Sigmoid colon (tissue), 7 donors: ENCODE measurements around the gene ARRDC5. TPM values are rescaled to one million over a fixed set of nuclear protein-coding genes. Genes with fewer than 3 reads are reported as not detected.
"Not testable (repeated sequence)": the region's sequence is repeated elsewhere in the genome, so short reads cannot be mapped to it uniquely, and the experiment has no call there.

Experiments
- DNase-seq: peaks from one replicate; pipeline ENCODE4 v3.0.0-alpha.2; 2019
- H3K27ac ChIP-seq, 4 donors: fragments of 200-600 bp; sonication (generic); one replicate each; pipeline ENCODE4 v1.5.1; 2016 to 2019; ENCODE audit warnings: mild to moderate bottlenecking in 1 of 4
- H3K27me3 ChIP-seq, 3 donors: fragments of 200-600 bp; sonication (generic); one replicate each; pipeline ENCODE4 v1.5.1; 2019; ENCODE audit warnings: mild to moderate bottlenecking in 1 of 3
- H3K36me3 ChIP-seq, 4 donors: fragments of 200-600 bp; sonication (generic); one replicate each; pipeline ENCODE4 v1.5.1; 2016 to 2019
- H3K4me1 ChIP-seq, 4 donors: fragments of 200-600 bp; sonication (generic); one replicate each; pipeline ENCODE4 v1.5.1; 2017 to 2019
- H3K4me3 ChIP-seq, 4 donors: fragments of 200-600 bp; sonication (generic); one replicate each; pipeline ENCODE4 v1.5.1; 2017 to 2019; ENCODE audit warnings: mild to moderate bottlenecking in 2 of 4, moderate library complexity in 1 of 4
- H3K9me3 ChIP-seq, 4 donors: fragments of 200-600 bp in 3 of 4; sonication (generic) in 3 of 4; one replicate each; pipeline versions ENCODE4 v1.5.1 to v1.6.1; 2013 to 2019
- EP300 ChIP-seq, 4 donors: sonication (generic); formaldehyde crosslinking; IDR thresholded peaks; one replicate each; pipeline ENCODE4 v1.6.1; 2017; ENCODE audit warnings: antibody characterized with exemption in 4 of 4
- POLR2A ChIP-seq, 2 donors: fragments of 450-650 bp; IDR thresholded peaks; one replicate each; pipeline ENCODE4 v1.6.1; 2016; ENCODE audit warnings: antibody characterized with exemption in 2 of 2, mild to moderate bottlenecking in 2 of 2, moderate library complexity in 2 of 2
- POLR2AphosphoS5 ChIP-seq, 4 donors: sonication (generic); formaldehyde crosslinking; IDR thresholded peaks; one replicate each; pipeline ENCODE4 v1.6.1; 2017; ENCODE audit warnings: antibody characterized with exemption in 4 of 4
- WGBS, 2 donors: extraction: QIAGEN DNeasy Blood & Tissue Kit; methylation state at CpG; one replicate each; pipeline ENCODE4 v1.1.7; 2013; 5-methylcytosine and 5-hydroxymethylcytosine counted together
- intact Hi-C: fragments of 100-400 bp; cut with DNase I; formaldehyde crosslinking; loops from one replicate; pipeline ENCODE4 v1.15.1; 2023
- polyA plus RNA-seq, 3 donors: library from polyadenylated mRNA; stranded (reverse); fragments of 200-250 nt; gene quantifications; one replicate each; pipeline ENCODE4 v1.2.3, GENCODE V29; 2013
- total RNA-seq, 4 donors: library from RNA; depleted of rRNA; stranded (reverse); fragments of >200 nt; gene quantifications; one replicate each; pipeline ENCODE4 v1.1.0, GENCODE V29; 2016
- TF ChIP-seq, protein P1 (sequence below), 4 experiments: fragments of 450-650 bp in 3 of 4; fragments of 200-600 bp in 1 of 4; IDR thresholded peaks; one replicate each; pipeline ENCODE4 v1.5.1; 2016 to 2019; ENCODE audit warnings: antibody characterized with exemption in 4 of 4, mild to moderate bottlenecking in 3 of 4, moderate library complexity in 2 of 4
- donor health status: healthy with polysubstance abuse.
- donor health status: Bipolar disorder and iron deficiency.
- donor health status: healthy.

ARRDC5 gene
- total RNA-seq: 1 to 10 TPM in 1 of 4 donors, under 1 TPM in 1, not detected in 2; 0.27 to 1.1 TPM
- polyA plus RNA-seq: 1 to 10 TPM in 1 of 3 donors, under 1 TPM in 1, not detected in 1; 0.60 to 1.1 TPM

DNA sequence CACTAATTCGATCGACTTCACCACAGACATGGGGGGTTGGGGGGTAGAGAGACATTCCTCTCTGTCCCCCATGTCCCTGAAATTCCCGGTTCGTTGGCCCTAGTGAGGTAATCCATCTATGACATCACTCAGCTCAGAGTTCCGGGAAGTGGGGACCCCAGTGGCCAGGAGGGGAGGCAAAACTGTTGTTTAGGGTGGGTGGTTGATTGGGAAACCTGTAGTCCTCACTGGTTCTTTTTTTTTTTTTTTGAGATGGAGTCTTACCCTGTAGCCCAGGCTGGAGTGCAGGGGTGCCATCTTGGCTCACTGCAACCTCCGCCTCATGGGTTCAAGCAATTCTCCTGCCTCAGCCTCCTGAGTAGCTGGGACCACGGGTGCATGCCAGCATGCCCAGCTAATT lies at the start of gene ARRDC5:
TSS of gene ARRDC5 (minus strand) at position 101 of the 400 bp plus-strand sequence. CDS start at position 30, 71 bp downstream.
- Histone ChIP-seq H3K36me3 (no peaks in the 10 kb centered on the region), H3K27me3 (peaks cover 0 to 1% (median 0%) of the 10 kb centered on the region in 3 donors), H3K9me3 (no peaks in the 10 kb centered on the region), H3K27ac (no peak within 1 kb of the TSS), H3K4me3 (no peak within 1 kb of the TSS), H3K4me1 (no peaks in the 10 kb centered on the region)
- DNase-seq: no peak
- WGBS, 2 donors: 82 to 86% methylated on average over 7 of the region's 7 CpGs
- TF ChIP-seq EP300 (IDR thresholded peaks at IDR 0.05): no peak
- TF ChIP-seq, protein P1, sequence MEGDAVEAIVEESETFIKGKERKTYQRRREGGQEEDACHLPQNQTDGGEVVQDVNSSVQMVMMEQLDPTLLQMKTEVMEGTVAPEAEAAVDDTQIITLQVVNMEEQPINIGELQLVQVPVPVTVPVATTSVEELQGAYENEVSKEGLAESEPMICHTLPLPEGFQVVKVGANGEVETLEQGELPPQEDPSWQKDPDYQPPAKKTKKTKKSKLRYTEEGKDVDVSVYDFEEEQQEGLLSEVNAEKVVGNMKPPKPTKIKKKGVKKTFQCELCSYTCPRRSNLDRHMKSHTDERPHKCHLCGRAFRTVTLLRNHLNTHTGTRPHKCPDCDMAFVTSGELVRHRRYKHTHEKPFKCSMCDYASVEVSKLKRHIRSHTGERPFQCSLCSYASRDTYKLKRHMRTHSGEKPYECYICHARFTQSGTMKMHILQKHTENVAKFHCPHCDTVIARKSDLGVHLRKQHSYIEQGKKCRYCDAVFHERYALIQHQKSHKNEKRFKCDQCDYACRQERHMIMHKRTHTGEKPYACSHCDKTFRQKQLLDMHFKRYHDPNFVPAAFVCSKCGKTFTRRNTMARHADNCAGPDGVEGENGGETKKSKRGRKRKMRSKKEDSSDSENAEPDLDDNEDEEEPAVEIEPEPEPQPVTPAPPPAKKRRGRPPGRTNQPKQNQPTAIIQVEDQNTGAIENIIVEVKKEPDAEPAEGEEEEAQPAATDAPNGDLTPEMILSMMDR (IDR thresholded peaks at IDR 0.05): no peak
- intact Hi-C loops: no loop called here

DNA sequence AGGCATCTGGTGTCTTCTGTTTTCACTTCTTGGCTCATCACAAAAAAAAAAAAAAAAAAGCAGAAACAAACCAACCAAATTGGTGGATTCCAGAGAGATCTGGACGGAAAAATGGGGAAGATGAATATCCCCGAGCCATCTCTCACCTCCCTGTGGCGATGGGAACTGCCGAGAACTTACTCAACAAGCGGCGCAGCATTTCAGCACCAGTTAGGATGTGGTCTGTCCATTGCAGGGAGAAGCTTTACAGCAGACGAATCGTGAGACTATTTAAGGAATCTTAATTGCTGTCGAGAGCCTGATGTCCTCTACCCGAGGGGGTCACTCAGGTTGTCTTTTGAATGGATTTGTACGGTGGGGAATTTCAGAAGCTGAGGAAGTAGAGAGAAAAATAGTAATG lies 49.0 kb upstream of the ARRDC5 start:
- no peaks in the 10 kb centered on the region for H3K4me1 ChIP-seq
- DNase-seq: no peak

DNA sequence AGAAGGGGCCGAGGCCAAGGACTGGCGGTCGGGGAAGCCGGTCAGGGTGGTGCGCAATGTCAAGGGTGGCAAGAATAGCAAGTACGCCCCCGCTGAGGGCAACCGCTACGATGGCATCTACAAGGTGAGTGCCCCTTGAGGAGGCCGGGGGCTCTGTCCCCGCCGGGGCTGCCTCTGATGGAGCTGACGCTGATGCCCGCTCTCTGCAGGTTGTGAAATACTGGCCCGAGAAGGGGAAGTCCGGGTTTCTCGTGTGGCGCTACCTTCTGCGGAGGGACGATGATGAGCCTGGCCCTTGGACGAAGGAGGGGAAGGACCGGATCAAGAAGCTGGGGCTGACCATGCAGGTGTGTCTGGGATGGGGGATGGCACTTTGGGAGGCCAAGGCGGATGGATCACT lies 48.0 kb upstream of the ARRDC5 start:
- H3K9me3 ChIP-seq, H3K4me3 ChIP-seq, DNase-seq, H3K27ac ChIP-seq, H3K4me1 ChIP-seq, H3K27me3 ChIP-seq, intact Hi-C loops, H3K36me3 ChIP-seq: not testable (repeated sequence)
- 94 to 95% methylated on average over 23 of the region's 23 CpGs for WGBS, 2 donors

More for the DNA sequence above, 49.0 kb upstream of the ARRDC5 start:
- no peaks in the 10 kb centered on the region for H3K27me3 ChIP-seq
- no peaks in the 10 kb centered on the region for H3K36me3 ChIP-seq
- intact Hi-C loops: no loop called here
- TF ChIP-seq POLR2A (IDR thresholded peaks at IDR 0.05) (no peak), EP300 (IDR thresholded peaks at IDR 0.05) (no peak), POLR2AphosphoS5 (IDR thresholded peaks at IDR 0.05) (no peak)
- TF ChIP-seq, protein P1 (IDR thresholded peaks at IDR 0.05): no peak
- no peaks in the 10 kb centered on the region for H3K9me3 ChIP-seq
- no peak overlapping the region for H3K4me3 ChIP-seq
- H3K27ac ChIP-seq: no peak overlapping the region
- WGBS, 2 donors: 91% methylated on average over 11 of the region's 11 CpGs

DNA sequence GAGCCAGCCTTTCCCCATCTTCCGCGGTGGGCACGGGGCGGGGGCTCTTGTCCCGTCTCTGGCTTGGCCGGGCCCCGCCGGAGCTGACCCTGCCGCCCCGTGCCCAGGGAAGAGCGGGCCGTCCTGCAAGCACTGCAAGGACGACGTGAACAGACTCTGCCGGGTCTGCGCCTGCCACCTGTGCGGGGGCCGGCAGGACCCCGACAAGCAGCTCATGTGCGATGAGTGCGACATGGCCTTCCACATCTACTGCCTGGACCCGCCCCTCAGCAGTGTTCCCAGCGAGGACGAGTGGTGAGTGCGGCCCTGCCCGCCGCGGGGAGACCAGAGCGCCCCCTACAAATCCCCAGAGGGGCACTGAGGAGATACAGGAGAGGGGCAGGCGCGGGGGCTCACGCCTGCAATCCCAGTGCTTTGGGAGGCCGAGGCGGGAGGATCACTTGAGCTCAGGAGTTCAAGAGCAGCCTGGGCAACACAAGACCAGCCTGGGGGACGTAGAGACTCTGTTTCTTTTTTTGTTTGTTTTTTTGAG lies 39.0 kb upstream of the ARRDC5 start:
- DNase-seq, intact Hi-C loops, H3K4me1 ChIP-seq, H3K36me3 ChIP-seq, H3K4me3 ChIP-seq, H3K27ac ChIP-seq, H3K9me3 ChIP-seq, H3K27me3 ChIP-seq: not testable (repeated sequence)
- WGBS, 2 donors: 97% methylated on average over 35 of the region's 35 CpGs

DNA sequence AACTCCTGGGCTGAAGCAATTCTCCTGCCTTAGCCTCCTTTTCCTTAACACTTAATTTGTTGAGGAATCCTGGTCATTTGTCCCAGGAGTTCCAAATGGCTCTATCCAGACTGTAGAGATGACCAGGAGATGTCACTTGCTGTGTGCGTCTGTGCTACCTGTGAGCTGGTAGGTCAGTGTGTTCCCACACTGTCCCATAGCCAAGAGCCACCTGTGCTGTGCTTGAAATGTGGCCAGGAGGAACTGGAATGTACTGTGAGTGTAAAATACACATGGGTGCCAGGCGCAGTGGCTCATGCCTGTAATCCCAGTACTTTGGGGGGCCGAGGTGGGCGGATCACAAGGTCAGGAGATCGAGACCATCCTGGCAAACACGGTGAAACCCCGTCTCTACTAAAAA lies 36.8 kb upstream of the ARRDC5 start:
- no peak for DNase-seq
- intact Hi-C loops: no loop called here
- Histone ChIP-seq H3K9me3 (no peaks in the 10 kb centered on the region), H3K4me1 (no peaks in the 10 kb centered on the region), H3K4me3 (no peak overlapping the region), H3K36me3 (no peaks in the 10 kb centered on the region), H3K27me3 (no peaks in the 10 kb centered on the region), H3K27ac (no peak overlapping the region)
- 92 to 93% methylated on average over 7 of the region's 7 CpGs for WGBS, 2 donors
- TF ChIP-seq, protein P1 (IDR thresholded peaks at IDR 0.05): no peak
- TF ChIP-seq POLR2AphosphoS5 (IDR thresholded peaks at IDR 0.05) (no peak), EP300 (IDR thresholded peaks at IDR 0.05) (no peak), POLR2A (IDR thresholded peaks at IDR 0.05) (no peak)

DNA sequence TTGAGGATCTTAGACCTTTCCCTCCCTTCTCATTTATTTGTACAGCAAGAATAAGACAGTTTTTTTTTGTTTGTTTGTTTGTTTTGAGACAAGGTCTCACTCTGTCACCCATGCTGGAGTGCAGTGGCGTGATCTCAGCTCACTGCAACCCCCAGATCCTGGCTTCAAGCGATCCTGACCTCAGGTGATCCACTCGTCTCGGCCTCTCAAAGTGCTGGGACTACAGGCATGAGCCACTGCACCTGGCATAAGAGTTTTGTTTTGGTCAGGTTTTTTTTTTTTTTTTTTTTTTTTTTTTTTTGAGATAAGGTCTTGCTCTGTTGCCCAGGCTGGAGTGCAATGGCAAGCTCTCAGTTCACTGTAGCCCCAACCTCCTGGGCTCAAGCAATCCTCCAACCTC lies 35.8 kb upstream of the ARRDC5 start:
- intact Hi-C loops, DNase-seq, H3K27ac ChIP-seq, H3K4me3 ChIP-seq, H3K9me3 ChIP-seq, H3K4me1 ChIP-seq, H3K36me3 ChIP-seq, H3K27me3 ChIP-seq: not testable (repeated sequence)
- WGBS, 2 donors: 95 to 98% methylated on average over 4 of the region's 4 CpGs
